GM15510 (cell line): ENCODE measurements around the gene ALDH9A1.

ENCODE experiments used
- POLR2A ChIP-seq: IDR thresholded peaks from 3 replicates; pipeline ENCODE4 v1.6.1; 2011; ENCODE audit warnings: borderline replicate concordance; ENCODE audit not compliant: insufficient read length; ENCODE audit errors: extremely low read depth

ALDH9A1 gene

GRCh38 chr1:165634154-165634921 is 64.0 kb downstream of the ALDH9A1 start:
- no peak for TF ChIP-seq POLR2A

- no peak for TF ChIP-seq POLR2A
Measured at GRCh38 chr1:165633614-165634013, 64.7 kb downstream of the ALDH9A1 start.

DNA sequence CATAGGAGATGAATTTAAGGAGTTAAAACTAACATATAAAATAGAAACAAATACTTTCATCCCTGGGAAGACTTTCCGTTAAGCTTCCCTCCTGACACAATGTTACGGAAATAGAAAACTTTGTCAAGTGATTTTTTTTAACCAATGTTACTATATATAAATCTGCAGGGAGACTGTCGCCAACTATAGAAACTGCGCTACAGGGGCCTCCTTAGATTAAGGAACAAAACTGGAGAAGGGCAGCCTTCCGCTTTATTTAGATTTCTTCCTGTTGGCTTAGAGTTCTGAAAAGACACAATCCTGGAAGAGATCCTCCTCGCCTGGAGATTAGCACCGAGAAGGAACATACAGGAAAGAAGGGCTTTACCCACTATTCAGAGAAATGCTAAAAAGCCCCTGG is 65.9 kb downstream of the ALDH9A1 start:
- no peak for TF ChIP-seq POLR2A

GRCh38 chr1:165632152-165632469 is 66.3 kb downstream of the ALDH9A1 start:
- TF ChIP-seq POLR2A: no peak

DNA sequence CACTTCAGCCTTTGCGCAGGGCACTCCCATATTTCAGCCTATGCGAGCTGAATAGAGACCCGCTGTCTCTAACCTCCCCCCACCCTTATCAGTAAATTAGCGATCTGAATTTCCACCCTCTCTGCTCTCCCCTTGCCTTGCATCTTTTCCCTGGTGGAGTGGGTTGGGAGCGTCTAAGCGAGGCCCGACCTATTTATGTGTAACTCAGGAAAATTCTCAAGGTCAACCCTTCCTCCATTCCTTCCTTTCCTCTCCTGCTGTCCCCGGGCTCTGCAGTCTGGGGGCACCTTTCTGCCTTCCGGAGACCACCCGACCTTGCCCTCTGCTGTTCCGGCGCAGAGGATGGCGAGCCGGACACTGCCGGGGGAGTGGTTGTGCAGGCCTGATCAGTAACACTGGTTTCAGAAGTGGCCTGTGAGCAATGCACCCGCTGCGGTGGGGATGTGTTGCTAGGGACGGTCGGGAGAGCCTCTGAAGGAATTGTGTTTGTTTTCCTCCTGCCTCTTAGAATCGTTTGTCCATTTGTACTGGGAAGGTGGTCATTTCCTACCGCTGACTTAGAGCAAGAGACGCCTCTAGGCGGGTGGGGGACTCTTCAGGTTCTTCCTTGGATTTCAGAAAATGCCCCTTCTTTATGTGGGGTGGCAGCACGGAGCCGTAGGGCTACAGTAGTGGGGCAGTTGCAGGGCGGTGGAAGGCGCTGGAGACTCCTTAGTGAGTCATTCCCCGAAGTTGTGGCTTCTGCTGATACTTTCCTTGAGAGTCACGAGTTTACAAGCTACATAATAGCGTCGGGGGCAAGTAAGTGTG is 66.8 kb downstream of the ALDH9A1 start:
- no peak for TF ChIP-seq POLR2A

DNA sequence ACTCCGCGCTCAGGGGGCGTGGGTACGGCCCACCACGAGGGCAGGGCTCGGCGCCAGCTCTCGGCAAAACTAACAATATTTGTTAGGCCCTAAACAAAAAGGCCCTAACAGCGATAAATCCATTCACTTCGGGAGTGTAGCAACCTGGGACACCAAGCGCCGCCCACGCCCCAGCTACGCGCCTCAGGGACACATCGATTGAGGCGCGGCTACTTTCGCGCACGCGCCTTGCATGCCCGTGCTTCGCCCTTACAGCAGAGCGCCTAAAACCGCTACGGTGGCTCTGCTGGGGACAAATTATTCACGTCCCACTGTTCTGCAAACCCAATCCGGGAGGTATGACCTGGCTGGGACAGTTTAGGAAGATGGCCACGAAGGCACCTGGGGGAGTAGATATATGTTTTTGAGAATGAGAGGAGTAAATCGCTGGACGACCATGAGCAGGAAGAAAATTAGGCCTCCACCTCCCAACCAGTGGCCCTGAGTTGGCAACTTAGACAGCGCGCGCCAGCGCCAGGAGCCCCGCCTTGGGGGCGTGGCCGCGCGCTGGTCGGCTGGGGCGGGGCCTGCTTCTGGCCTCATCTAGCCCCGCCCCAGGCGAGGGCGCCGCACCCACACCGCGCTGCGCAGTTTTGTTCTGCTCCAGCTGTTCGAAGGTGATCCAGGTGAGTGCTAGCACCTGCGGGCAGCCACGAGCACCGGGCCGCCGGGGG is 67.6 kb downstream of the ALDH9A1 start, which contains the start of gene MGST3:
TSS of gene MGST3 (plus strand) at position 606 of the 713 bp plus-strand sequence. CDS start 18,614 bp downstream, outside the sequence.
- TF ChIP-seq POLR2A: peak; percentile 47

DNA sequence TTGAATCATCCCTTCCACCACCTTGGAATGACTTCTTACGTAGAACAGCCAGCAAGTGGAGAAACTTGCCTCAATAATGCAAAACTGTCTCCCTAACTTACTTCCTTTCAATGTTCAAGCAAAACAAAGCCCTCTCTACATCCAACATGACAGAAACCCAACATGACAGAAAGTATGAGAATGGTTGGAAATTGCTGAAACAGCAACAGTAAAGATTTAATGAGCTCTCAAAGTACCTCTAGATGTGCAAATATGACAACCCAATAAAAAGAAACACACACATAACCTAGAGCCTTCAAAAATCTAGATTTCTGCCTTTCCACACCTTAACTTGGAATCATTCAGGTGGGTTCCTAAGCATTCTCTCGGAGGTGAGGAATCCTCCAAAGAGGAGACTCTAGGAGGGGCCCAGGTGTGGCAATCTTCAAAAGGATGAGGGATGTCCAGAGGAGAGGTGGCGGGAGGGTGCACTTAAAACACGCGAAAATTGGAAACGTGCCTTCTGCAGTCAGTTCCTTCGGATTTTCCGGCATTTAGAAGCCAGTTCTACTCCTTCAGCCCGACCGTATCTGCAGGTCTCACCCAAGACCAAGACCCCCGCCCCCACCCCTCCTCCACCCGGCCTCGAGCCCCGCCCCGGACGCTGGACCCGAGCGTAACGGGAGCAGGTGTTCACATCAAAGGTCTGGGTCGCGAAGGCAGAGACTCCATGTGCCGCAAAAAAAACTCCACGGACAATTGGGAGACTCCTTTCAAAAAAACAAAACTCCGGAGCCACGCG is 68.3 kb downstream of the ALDH9A1 start:
- TF ChIP-seq POLR2A: no peak

- TF ChIP-seq POLR2A: no peak
Measured at GRCh38 chr1:165629151-165629550, 69.2 kb downstream of the ALDH9A1 start.

GRCh38 chr1:165628147-165628822 is 70.1 kb downstream of the ALDH9A1 start:
- TF ChIP-seq POLR2A: no peak

DNA sequence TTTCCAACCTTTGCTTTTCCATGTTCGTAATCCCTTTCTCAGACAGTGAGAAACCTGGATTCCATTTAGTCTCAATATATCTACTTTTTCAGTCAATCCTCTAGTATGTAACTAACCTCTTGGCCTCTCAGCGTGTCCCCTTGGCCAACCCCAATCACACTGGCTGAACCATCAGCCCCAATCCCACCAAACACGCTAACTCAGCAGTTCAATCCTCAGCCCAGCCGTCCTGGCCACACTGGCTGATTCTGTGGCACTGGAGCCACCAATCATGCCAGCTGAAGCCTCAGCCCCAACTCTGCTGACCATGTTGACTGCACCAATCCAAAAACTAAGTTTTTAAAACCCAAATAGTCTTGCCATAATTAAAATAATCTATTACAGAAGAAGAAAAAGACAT is 73.9 kb downstream of the ALDH9A1 start:
- TF ChIP-seq POLR2A: no peak

- TF ChIP-seq POLR2A: no peak
Measured at GRCh38 chr1:165623624-165624023, 74.7 kb downstream of the ALDH9A1 start.

GRCh38 chr1:165619647-165620151 is 78.7 kb downstream of the ALDH9A1 start:
- TF ChIP-seq POLR2A: no peak

GRCh38 chr1:165616987-165617546 is 81.3 kb downstream of the ALDH9A1 start:
- TF ChIP-seq POLR2A: no peak
